Smooth muscle cell (in vitro differentiated cells): Measurements from ENCODE around the gene EMILIN3. TPM values are rescaled to one million over a fixed set of nuclear protein-coding genes. Genes with fewer than 3 reads are reported as not detected.

Source experiments
- DNase-seq: peaks from one replicate; lab custom pipeline; 2025; ENCODE audit not compliant: unreplicated experiment; lab: John Stamatoyannopoulos, UW
- H2AFZ ChIP-seq: fragments of 200-600 bp; sonication (generic); 2 replicates; pipeline ENCODE4 v1.6.0; 2016; ENCODE audit warnings: antibody characterized with exemption, low read depth, mild to moderate bottlenecking
- H3F3A ChIP-seq: fragments of 200-600 bp; sonication (generic); 2 replicates; pipeline ENCODE4 v1.6.0; 2017; ENCODE audit warnings: antibody characterized with exemption, low read depth
- H3K27ac ChIP-seq: fragments of 200-600 bp; sonication (generic); 2 replicates; pipeline ENCODE4 v1.5.1; 2016; ENCODE audit warnings: low read depth, mild to moderate bottlenecking
- H3K27me3 ChIP-seq: fragments of 200-600 bp; sonication (generic); 2 replicates; pipeline ENCODE4 v1.6.1; 2016; ENCODE audit warnings: low read depth, mild to moderate bottlenecking
- H3K36me3 ChIP-seq: fragments of 200-600 bp; sonication (generic); 2 replicates; pipeline ENCODE4 v1.5.1; 2016; ENCODE audit warnings: low read depth
- H3K4me1 ChIP-seq: fragments of 200-600 bp; sonication (generic); 2 replicates; pipeline ENCODE4 v1.5.1; 2016; ENCODE audit warnings: low read depth
- H3K4me2 ChIP-seq: fragments of 200-600 bp; sonication (generic); 2 replicates; pipeline ENCODE4 v1.6.0; 2016; ENCODE audit warnings: mild to moderate bottlenecking
- H3K4me3 ChIP-seq: fragments of 200-600 bp; sonication (generic); 2 replicates; pipeline ENCODE4 v1.5.1; 2016; ENCODE audit warnings: mild to moderate bottlenecking
- H3K79me2 ChIP-seq: fragments of 200-600 bp; sonication (generic); 2 replicates; pipeline ENCODE4 v1.6.0; 2016; ENCODE audit warnings: low read depth, mild to moderate bottlenecking
- H3K9ac ChIP-seq: fragments of 200-600 bp; sonication (generic); 2 replicates; pipeline ENCODE4 v1.6.0; 2016; ENCODE audit warnings: low read depth
- H3K9me3 ChIP-seq: fragments of 200-600 bp; sonication (generic); replicated peaks from 2 replicates; pipeline ENCODE4 v1.5.1; 2016; ENCODE audit warnings: low read depth
- H4K20me1 ChIP-seq: fragments of 200-600 bp; sonication (generic); 2 replicates; pipeline ENCODE4 v1.6.0; 2016; ENCODE audit warnings: low read depth
- WGBS: methylation state at CpG from one replicate; pipeline ENCODE4 v1.1.7; 2016; ENCODE audit warnings: low lambda C conversion rate; 5-methylcytosine and 5-hydroxymethylcytosine counted together
- polyA plus RNA-seq: library from polyadenylated mRNA; unstranded; fragments of >200 nt; fragmentation: Nextera tagmentation; extraction: Ambion mirVana; gene quantifications from 2 replicates; pipeline ENCODE4 v1.2.1, GENCODE V29; 2016
- total RNA-seq: library from RNA; depleted of rRNA; stranded (reverse); fragments of >200 nt; gene quantifications from 2 replicates; pipeline ENCODE4 v1.2.3, GENCODE V29; 2014
- TF ChIP-seq, protein P1 (sequence below): fragments of 200-600 bp; sonication (generic); IDR thresholded peaks from 2 replicates; pipeline ENCODE4 v1.5.1; 2017; ENCODE audit warnings: borderline replicate concordance, mild to moderate bottlenecking, antibody characterized with exemption; ENCODE audit not compliant: insufficient read depth, poor library complexity, severe bottlenecking

Gene EMILIN3
- total and polyA plus RNA-seq, 2 experiments from 2014 or later, result 0.18 to 0.36 TPM

DNA sequence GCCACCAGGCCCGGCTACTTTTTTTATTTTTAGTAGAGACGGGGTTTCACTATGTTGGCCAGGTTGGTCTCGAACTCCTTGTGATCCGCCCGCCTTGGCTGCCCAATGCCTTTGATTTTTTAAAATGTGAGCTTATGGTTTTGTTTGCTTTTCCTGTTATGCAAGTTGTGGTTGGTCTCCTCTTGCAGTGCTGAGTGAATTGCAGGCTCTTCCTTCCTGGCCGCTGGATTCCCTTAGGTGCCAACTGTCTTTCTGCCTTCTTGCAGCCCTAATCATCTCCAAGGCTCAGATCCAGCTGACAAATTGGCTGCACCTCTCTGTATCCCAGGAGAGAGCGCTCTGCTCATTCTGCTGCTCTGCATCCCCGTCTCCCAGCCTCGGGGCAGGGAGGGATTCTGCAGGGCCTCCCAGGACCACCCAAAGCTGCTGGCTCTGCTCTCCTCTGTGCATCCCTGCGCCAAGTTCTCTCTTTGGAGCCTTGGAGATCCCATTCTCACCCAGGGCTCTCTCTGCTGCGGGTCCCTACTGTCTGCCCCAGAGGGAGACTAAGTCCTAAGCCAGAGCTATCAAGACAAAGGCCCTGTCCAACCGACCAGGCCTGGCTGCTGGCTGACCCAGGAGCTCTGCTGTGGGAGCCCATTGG is 14.1 kb upstream of the EMILIN3 start:
- no peak for DNase-seq
- Histone ChIP-seq H3K4me3 (no peak overlapping the region), H3F3A (no peaks in the 10 kb centered on the region), H3K36me3 (no peaks in the 10 kb centered on the region), H3K4me2 (no peak overlapping the region), H3K79me2 (no peaks in the 10 kb centered on the region), H3K27ac (no peak overlapping the region), H4K20me1 (no peaks in the 10 kb centered on the region), H3K9ac (no peak overlapping the region), H3K4me1 (no peaks in the 10 kb centered on the region), H3K9me3 (no peaks in the 10 kb centered on the region), H2AFZ (no peak overlapping the region), H3K27me3 (peaks cover 7% of the 10 kb centered on the region)
- WGBS, result 85% methylated on average over 12 of the region's 12 CpGs
- TF ChIP-seq, protein P1, sequence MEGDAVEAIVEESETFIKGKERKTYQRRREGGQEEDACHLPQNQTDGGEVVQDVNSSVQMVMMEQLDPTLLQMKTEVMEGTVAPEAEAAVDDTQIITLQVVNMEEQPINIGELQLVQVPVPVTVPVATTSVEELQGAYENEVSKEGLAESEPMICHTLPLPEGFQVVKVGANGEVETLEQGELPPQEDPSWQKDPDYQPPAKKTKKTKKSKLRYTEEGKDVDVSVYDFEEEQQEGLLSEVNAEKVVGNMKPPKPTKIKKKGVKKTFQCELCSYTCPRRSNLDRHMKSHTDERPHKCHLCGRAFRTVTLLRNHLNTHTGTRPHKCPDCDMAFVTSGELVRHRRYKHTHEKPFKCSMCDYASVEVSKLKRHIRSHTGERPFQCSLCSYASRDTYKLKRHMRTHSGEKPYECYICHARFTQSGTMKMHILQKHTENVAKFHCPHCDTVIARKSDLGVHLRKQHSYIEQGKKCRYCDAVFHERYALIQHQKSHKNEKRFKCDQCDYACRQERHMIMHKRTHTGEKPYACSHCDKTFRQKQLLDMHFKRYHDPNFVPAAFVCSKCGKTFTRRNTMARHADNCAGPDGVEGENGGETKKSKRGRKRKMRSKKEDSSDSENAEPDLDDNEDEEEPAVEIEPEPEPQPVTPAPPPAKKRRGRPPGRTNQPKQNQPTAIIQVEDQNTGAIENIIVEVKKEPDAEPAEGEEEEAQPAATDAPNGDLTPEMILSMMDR, result no peak

DNA sequence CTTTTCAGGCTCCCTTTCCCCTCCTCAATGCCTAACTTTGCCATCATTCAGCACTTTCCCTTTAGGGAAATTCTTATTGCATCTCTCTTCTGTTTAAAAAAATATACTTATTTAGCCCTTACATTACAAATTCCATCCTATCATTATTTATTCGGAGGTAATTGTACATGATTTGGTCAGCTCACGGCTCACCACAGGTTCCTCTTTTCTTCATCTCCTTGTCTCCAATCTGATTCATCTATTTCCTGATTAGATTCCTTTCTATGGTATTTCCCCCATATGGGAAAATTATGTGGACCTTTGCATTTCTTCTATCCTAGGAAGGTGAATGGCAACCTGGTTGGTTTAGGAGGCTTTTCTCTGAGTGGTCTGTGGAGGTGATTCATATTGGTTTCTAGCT is 12.9 kb upstream of the EMILIN3 start:
- no peak overlapping the region for H2AFZ ChIP-seq
- no peak overlapping the region for H3K4me3 ChIP-seq
- no peaks in the 10 kb centered on the region for H3K79me2 ChIP-seq
- peaks cover 7% of the 10 kb centered on the region for H3K27me3 ChIP-seq
- WGBS, result 92% methylated on average over 2 of the region's 2 CpGs
- no peaks in the 10 kb centered on the region for H3K4me1 ChIP-seq
- DNase-seq, result no peak
- H3K9ac ChIP-seq, result no peak overlapping the region
- H3K4me2 ChIP-seq, result no peak overlapping the region
- no peaks in the 10 kb centered on the region for H3K36me3 ChIP-seq
- H3K27ac ChIP-seq, result no peak overlapping the region
- H4K20me1 ChIP-seq, result no peaks in the 10 kb centered on the region
- TF ChIP-seq, protein P1, result no peak
- no peaks in the 10 kb centered on the region for H3F3A ChIP-seq
- no peaks in the 10 kb centered on the region for H3K9me3 ChIP-seq

DNA sequence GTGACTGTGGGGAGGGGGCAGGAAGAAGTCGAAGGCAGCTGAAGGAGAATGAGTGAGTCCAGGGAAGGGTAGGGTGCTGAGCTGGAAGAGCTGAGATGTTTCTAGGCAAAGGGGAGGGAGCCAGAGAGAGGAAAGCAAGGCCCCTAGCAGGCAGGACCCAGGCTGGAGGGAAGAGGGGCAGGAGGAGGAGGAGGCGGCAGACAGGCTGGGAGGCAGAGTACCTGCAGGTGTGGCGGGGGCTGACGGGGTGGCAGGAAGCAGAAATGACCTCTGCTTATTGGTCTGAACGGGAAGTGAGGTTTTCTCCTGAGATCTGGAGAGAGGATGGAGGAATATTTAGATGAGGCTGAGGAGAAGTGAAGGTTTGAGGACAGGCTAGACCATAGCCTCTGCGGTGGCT is 10.7 kb upstream of the EMILIN3 start:
- TF ChIP-seq, protein P1, result no peak
- WGBS, result 76% methylated on average over 6 of the region's 6 CpGs
- no peaks in the 10 kb centered on the region for H3F3A ChIP-seq

GRCh38 chr20:41376349-41376748 is 9.7 kb upstream of the EMILIN3 start:
- WGBS, result 90% methylated on average over 5 of the region's 5 CpGs
- Histone ChIP-seq H3K27me3 (peaks cover 7% of the 10 kb centered on the region), H3K79me2 (no peaks in the 10 kb centered on the region), H3F3A (no peaks in the 10 kb centered on the region), H3K27ac (no peak overlapping the region), H3K4me2 (no peak overlapping the region), H3K4me1 (no peaks in the 10 kb centered on the region), H3K36me3 (no peaks in the 10 kb centered on the region), H2AFZ (no peak overlapping the region), H3K9ac (no peak overlapping the region), H3K4me3 (no peak overlapping the region), H3K9me3 (no peaks in the 10 kb centered on the region), H4K20me1 (no peaks in the 10 kb centered on the region)
- DNase-seq, result no peak
- TF ChIP-seq, protein P1, result no peak

More for the DNA sequence above, 10.7 kb upstream of the EMILIN3 start:
- no peak overlapping the region for H3K27ac ChIP-seq
- no peak for DNase-seq
- no peaks in the 10 kb centered on the region for H3K4me1 ChIP-seq
- no peak overlapping the region for H2AFZ ChIP-seq
- no peaks in the 10 kb centered on the region for H3K36me3 ChIP-seq
- no peaks in the 10 kb centered on the region for H3K9me3 ChIP-seq
- peaks cover 7% of the 10 kb centered on the region for H3K27me3 ChIP-seq
- no peak overlapping the region for H3K4me3 ChIP-seq
- no peak overlapping the region for H3K9ac ChIP-seq
- no peaks in the 10 kb centered on the region for H3K79me2 ChIP-seq
- H4K20me1 ChIP-seq, result no peaks in the 10 kb centered on the region
- H3K4me2 ChIP-seq, result no peak overlapping the region
